MV-4-11 (cell line): Measurements from ENCODE around the gene ULBP2.
"Not testable (repeated sequence)": the region's sequence is repeated elsewhere in the genome, so short reads cannot be mapped to it uniquely, and the experiment has no call there.

Experiments
- DNase-seq: peaks from one replicate; lab custom pipeline; 2025; lab: John Stamatoyannopoulos, UW

The ULBP2 gene

DNA sequence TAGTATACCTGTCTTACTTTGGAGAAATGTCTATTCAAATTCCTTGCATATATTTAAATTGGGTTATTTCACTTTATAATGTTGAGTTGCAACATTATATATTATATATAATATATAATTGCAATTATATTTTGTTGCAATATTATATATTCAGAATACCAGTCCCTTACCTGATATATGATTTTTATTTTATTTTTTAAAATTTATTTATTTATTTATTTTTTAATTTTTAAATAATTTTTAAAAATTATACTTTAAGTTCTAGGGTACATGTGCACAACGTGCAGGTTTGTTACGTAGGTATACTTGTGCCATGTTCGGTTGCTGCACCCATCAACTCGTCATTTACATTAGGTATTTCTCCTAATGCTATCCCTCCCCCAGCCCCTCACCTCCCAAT is 14.8 kb upstream of the ULBP2 start:
- DNase-seq: not testable (repeated sequence)

DNA sequence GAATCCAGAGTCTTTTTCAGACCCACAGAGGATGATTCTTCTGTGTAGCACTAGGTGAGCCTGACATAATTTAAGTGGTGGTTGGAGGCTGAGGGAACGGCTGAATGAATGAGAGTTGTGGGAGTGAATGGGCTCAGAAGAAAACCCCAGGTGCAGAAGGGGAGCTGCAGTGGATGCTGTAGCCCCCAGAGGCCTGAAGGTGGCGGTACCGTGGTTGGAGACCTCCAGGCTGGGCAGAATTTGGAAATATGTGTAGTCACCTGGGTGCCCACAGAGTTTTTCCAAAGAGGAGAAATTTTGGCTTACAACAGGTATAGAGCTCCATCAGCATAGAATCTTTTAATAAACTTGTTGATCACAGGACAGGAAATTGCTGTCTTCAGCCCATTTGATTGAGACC is 12.4 kb upstream of the ULBP2 start:
- no peak for DNase-seq

DNA sequence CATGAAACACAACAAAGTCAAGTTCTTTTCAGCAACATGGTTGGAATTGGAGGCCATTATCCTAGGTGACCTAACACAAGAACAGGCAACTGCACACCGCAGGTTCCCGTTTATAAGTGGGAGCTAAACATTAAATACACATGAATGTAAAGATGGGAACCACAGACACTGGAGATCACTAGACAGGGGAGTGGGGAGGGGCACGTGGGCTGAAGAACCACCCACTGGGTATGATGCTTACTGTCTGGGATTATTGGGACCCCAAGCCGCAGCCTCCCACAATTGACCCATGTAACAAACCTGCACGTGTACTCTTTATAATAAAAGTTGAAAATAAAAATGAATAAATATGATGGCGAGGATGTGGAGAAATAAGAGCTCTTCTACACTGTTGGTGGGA is 10.3 kb upstream of the ULBP2 start:
- DNase-seq: no peak

DNA sequence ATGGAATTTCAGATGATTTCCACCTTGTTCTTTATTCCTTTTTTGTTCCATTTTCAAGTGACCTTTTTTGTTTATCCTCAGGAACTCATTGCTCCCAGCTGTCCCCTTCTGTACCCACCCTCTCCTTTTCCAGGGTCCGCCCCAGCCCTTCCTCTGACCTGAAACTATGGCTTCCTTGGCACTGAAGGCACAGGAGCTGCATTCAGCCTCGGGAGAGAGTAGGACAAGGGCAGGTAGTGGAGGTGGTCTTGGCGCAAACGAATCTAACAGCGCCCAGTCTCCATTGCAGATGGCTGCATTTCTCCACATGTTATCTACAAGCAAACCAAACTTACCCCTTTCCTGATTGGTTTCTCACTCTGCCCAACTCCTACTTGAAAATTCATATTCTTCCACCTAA is 8.8 kb upstream of the ULBP2 start:
- DNase-seq: no peak

DNA sequence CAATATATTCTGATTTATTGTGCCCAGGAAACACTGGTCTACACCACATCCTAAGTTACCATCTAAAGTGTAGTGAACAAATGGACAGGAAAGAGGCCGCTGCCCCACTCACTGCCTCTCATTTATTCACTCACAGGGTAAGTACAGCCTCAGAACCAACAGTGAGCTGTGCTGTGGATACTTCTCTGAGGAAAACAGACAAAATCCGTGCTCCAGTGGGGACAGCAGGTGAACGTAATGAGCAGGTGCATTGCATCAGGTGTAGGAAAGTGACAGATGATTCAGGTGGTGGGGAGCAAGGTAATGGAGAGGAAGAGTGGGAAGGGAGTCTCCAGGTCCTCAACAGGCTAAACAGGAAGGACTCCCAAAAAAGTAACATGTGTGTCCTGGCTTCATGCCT is 8.4 kb upstream of the ULBP2 start:
- DNase-seq: no peak

- peak; percentile 65 for DNase-seq
These were observed 7.3 kb upstream of the ULBP2 start for GRCh38 chr6:149934249-149935156.

- DNase-seq: no peak
These were observed 6.6 kb upstream of the ULBP2 start for GRCh38 chr6:149935246-149935645.

DNA sequence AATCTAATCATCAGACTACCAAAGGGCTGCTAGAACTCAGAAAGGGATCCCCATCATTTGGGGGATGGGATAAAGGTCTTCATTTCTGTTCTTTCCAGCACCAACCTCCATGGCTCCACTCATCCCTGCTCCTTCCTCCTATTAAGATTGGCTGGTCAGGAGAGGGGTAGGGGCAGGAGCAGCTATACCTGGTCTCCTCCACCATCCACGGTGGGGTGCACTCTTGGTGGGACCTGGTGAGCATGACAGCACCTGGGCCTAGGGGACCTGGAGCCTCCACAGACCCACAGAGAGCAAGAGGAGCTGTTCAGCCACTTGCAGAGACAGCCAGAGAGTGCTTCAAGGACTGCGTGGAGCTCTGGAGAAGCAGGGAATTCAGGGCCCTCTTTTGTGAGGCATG is 6.1 kb upstream of the ULBP2 start:
- DNase-seq: no peak

- no peak for DNase-seq
These were observed 5.1 kb upstream of the ULBP2 start for GRCh38 chr6:149936743-149937142.

DNA sequence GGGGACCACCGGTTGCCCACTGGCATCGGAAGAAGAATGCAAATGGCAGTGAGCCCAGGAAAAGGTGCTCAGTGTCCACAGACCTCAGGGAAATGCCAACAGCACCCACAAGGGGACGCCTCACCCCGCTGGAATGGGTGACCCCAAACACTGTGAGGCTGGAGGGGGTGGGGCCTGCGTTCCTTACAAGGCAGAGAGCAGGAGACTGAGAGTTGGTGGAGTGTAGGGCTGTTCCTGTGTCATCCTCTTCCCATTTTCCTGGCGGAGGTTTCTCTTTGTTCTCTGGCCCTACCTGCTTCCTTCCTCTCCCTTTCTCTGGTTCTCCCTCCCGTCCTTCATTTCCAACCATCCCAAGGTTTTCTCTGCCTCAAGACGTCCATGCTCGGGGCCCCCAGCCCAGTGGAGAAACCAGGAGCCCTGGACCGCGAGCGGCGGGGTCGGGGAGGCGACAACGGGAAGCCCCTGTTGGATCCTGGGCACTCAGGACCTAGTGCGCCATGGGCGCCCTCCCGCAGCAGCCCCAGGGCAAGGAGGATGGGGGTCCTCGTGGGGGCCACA is 3.7 kb upstream of the ULBP2 start:
- DNase-seq: not testable (repeated sequence)

DNA sequence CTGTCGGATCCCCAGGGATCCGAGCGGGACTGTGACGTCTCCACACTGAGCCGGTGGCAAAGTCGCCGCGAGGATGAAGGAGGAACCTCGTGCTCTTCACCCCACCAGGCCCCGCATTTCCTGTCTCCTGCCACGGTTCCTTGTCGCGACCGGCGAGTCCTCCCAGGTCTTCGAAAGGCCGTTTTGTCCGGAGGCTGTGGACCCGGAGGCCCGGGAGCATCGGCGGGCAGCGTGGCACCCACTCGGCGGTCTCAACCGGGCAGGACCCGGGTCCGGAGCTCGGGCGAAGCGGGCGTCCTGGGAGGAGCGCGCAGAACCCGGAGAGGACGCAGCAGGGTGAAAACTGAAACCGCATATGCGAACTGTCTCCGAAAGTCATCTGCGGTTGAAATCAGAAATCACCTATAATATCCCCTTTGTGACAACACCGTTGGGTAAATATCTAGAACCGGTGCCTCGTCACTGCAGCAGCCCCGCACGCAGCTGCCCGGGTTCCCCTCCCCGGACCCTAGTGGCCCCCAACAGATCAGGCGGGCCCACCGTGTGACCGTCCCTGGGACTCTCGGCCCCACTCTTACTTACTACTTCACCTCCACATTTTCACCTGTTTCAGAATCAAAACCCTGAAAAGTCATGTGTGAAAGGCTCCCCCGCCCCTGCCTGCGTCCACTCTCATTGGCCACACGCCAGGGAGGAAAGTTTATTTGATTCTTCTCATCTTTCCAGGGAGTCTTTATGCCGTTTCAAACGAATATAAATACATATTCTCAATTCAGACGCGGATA is 3.1 kb upstream of the ULBP2 start:
- DNase-seq: no peak

- DNase-seq: no peak
These were observed 2.5 kb upstream of the ULBP2 start for GRCh38 chr6:149939356-149939648.

DNA sequence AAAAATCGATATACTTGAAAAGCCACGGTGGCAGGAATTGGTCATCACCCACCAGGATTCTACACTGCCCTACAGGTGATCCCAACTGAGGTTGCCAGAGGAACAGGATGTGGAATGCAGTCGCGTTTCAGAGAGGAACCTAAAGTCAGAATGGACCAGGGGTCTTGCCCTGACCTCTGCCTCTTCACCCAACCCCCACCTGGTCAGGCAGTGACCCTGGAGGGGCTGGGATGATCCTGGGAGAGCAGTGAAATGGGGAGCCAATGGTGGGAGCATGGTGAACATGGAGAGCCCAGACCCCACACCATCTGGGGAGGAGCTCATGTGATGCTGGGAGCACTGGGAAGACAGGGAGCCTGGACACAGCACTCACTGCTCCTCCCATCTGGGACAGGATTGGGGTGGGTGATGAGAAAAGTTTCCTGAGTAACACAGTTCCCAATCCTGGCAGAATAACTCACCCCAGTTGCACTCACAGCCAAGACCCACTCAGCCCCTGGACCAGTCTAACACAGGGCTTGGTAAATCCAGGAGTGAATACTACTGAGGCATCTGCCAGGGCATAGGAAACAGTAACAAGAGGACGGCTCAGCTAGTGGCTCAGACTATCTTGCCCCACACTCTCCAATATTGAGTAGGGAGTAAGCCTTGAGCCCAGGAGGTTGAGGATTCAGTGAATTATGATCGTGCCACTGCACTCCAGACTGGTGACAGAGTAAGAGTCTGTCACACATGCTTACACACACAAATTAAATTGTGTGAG is 1.7 kb upstream of the ULBP2 start:
- no peak for DNase-seq

DNA sequence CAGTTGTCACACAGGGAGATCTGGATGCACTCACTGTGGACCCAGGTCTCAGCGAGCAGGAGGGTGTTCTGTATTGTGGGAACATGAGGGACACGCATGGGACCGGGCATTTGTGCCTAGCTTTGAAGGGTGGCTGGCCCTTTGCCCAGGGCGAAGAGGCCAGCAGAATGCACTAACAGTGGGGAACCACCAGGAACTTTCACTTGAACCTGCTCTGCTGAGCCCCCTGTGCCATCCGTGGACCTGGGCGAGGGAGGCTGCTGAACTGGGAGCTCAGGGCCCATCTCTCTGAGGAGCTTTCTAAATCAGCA is 1.2 kb upstream of the ULBP2 start:
- no peak for DNase-seq

- DNase-seq: no peak
These were observed 631 bp downstream of the ULBP2 start for GRCh38 chr6:149942461-149942829.

- not testable (repeated sequence) for DNase-seq
These were observed 1.5 kb downstream of the ULBP2 start for GRCh38 chr6:149943321-149943720.

DNA sequence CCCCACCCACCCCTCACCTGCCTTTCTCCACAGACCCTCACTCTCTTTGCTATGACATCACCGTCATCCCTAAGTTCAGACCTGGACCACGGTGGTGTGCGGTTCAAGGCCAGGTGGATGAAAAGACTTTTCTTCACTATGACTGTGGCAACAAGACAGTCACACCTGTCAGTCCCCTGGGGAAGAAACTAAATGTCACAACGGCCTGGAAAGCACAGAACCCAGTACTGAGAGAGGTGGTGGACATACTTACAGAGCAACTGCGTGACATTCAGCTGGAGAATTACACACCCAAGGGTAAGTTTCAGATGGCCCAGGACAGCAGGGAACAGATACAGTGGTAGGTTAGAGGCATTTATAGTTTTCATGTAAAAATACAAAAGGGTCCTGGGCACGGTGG is 3.5 kb downstream of the ULBP2 start:
- not testable (repeated sequence) for DNase-seq

DNA sequence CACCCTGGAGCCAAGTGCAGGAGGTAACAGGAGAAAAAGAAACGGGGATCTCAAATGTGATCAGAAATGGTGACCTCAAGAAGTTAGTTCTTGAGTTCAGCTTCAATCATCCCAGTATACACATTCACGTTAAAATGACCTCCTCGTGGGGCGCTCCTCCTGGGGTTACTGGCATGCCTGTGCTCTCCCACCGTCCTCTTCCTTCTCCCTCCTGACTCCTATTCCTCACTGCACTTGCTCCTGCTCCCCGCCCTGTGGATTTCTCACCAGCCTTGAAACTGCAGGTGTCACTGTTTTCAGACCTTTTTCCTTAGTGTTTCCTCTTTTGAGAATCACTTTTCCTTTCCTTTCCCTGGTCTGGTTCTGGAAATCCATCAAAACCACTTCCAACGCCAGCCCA is 4.8 kb downstream of the ULBP2 start:
- DNase-seq: not testable (repeated sequence)

DNA sequence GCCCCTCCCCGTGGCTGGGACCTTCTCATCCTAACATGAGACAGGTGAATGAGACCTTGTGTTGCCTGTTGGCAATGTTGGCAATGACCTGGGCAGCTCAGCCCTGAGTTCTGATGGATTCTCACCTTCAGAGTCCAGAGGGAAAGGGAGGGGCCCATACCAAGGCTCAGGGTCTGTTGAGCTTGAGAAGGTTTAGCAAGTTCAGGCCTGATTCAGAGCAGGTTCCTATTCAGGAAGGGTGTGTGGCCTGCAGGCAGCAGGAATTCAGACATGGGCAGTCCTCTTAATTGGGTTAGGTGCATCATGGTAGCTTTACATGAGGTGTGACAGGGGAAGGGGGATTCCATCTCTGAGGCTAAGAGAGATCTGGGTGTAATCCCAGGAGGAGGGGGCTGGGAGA is 5.7 kb downstream of the ULBP2 start:
- DNase-seq: not testable (repeated sequence)

DNA sequence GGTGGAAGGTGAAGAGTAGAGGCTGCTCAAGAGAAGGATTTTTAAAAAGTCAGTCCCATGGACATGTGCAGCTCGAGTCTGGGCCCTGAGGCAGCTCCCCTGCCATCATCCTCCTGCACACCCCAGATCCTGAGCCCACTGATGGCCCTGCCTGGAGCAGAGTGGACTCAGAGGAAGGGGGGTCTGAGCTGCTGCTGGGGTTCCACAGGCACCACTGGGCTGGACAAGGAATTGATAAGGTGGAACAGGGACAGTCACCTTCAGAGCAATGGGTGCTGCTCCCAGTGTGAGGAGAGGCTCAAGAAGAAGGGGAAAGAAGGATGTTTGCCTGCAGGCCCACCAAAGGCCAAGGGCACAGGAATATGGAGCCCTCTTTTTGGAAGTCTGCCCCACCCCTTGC is 6.2 kb downstream of the ULBP2 start:
- no peak for DNase-seq

GRCh38 chr6:149948616-149949015 is 6.8 kb downstream of the ULBP2 start:
- no peak for DNase-seq

GRCh38 chr6:149950423-149950822 is 8.6 kb downstream of the ULBP2 start:
- no peak for DNase-seq

- DNase-seq: no peak
These were observed 9.3 kb downstream of the ULBP2 start for GRCh38 chr6:149951096-149951495.
